IMR-90 (cell line): ENCODE data around the gene ITPK1. TPM values are rescaled to one million over a fixed set of nuclear protein-coding genes. Genes with fewer than 3 reads are reported as not detected.

Experiments
- ATAC-seq: fragments of 200-7000 bp; cut with Tn5 transposase; 2 replicates; pipeline ENCODE4 v1.9.1; 2020; ENCODE audit warnings: low read depth, mild to moderate bottlenecking, moderate library complexity
- BruUV-seq: library from RNA; stranded (reverse); fragments of 400-500 nt; replicated peaks from 2 replicates; lab custom pipeline; 2021; lab: Mats Ljungman, UMichigan
- CTCF ChIA-PET: fragments of 300-600 bp; formaldehyde crosslinking; extraction: SDS; loops from one replicate; lab custom pipeline; 2021; ENCODE audit warnings: antibody characterized with exemption; lab: Yijun Ruan, JAX
- POLR2A ChIA-PET: fragments of 300-600 bp; sonication (Branson Sonifier 250); formaldehyde crosslinking; loops from one replicate; lab custom pipeline; 2022; ENCODE audit warnings: antibody characterized with exemption; ENCODE audit not compliant: unreplicated experiment; lab: Charles Lee
- DNase-seq: peaks from one replicate; pipeline ENCODE4 v3.0.0; 2013
- H2AFZ ChIP-seq: replicated peaks from 2 replicates; pipeline ENCODE3; 2013; ENCODE audit warnings: low read length, mild to moderate bottlenecking; ENCODE audit not compliant: poor library complexity
- H2AK5ac ChIP-seq: 2 replicates; pipeline ENCODE4 v1.6.1; 2013; ENCODE audit warnings: low read depth, low read length, inconsistent platforms
- H2AK9ac ChIP-seq: replicated peaks from 2 replicates; pipeline ENCODE3; 2013; ENCODE audit warnings: mild to moderate bottlenecking, low read depth, low read length, moderate library complexity; ENCODE audit not compliant: poor library complexity
- H2BK120ac ChIP-seq: 2 replicates; pipeline ENCODE4 v1.6.1; 2013; ENCODE audit warnings: low read depth, low read length, inconsistent platforms
- H2BK15ac ChIP-seq: 3 replicates; pipeline ENCODE4 v1.6.1; 2013; ENCODE audit warnings: low read depth, low read length, inconsistent platforms
- H2BK20ac ChIP-seq: 2 replicates; pipeline ENCODE4 v1.6.1; 2013; ENCODE audit warnings: low read depth, mild to moderate bottlenecking, inconsistent platforms, low read length, moderate library complexity
- H2BK5ac ChIP-seq: 2 replicates; pipeline ENCODE4 v1.6.1; 2013; ENCODE audit warnings: mild to moderate bottlenecking, low read depth, low read length, inconsistent platforms; ENCODE audit not compliant: poor library complexity, severe bottlenecking
- H3K14ac ChIP-seq: replicated peaks from 2 replicates; pipeline ENCODE4 v1.6.1; 2013; ENCODE audit warnings: low read depth, low read length, inconsistent platforms
- H3K18ac ChIP-seq: 2 replicates; pipeline ENCODE4 v1.6.1; 2013; ENCODE audit warnings: low read depth, low read length, control low read depth
- H3K23ac ChIP-seq: 2 replicates; pipeline ENCODE4 v1.6.1; 2013; ENCODE audit warnings: low read depth, low read length, inconsistent platforms
- H3K27ac ChIP-seq: 2 replicates; pipeline ENCODE4 v1.5.1; 2013; ENCODE audit warnings: mild to moderate bottlenecking, control low read depth, low read length; ENCODE audit not compliant: insufficient read depth
- H3K27me3 ChIP-seq: 2 replicates; pipeline ENCODE4 v1.6.1; 2013; ENCODE audit warnings: low read length; ENCODE audit not compliant: control insufficient read depth, insufficient read depth
- H3K36me3 ChIP-seq: 2 replicates; pipeline ENCODE4 v1.6.1; 2013; ENCODE audit warnings: low read length, mixed read lengths; ENCODE audit not compliant: control insufficient read depth, insufficient read depth
- H3K4ac ChIP-seq: 2 replicates; pipeline ENCODE4 v1.6.1; 2013; ENCODE audit warnings: low read depth, low read length, inconsistent platforms
- H3K4me1 ChIP-seq: 2 replicates; pipeline ENCODE4 v1.6.1; 2013; ENCODE audit warnings: low read length, mixed read lengths; ENCODE audit not compliant: control insufficient read depth, insufficient read depth
- H3K4me2 ChIP-seq: 2 replicates; pipeline ENCODE4 v1.6.1; 2013; ENCODE audit warnings: low read depth, mild to moderate bottlenecking, control low read depth, low read length, moderate library complexity
- H3K4me3 ChIP-seq: 2 replicates; pipeline ENCODE4 v1.5.1; 2013; ENCODE audit warnings: low read depth, mild to moderate bottlenecking, control low read depth, low read length, moderate library complexity; ENCODE audit not compliant: insufficient read depth
- H3K56ac ChIP-seq: 2 replicates; pipeline ENCODE4 v1.6.1; 2013; ENCODE audit warnings: low read length, inconsistent platforms; ENCODE audit not compliant: insufficient read depth; ENCODE audit errors: extremely low read depth
- H3K79me1 ChIP-seq, 2 experiments: 2 replicates each; pipeline ENCODE4 v1.6.1; 2013; ENCODE audit warnings: low read length in 2 of 2, inconsistent platforms in 1 of 2, low read depth in 1 of 2
- H3K9ac ChIP-seq: 2 replicates; pipeline ENCODE4 v1.6.1; 2013; ENCODE audit warnings: low read depth, low read length, control low read depth
- H3K9me1 ChIP-seq: 2 replicates; pipeline ENCODE4 v1.6.1; 2013; ENCODE audit warnings: low read length, inconsistent platforms; ENCODE audit not compliant: insufficient read depth
- H3K9me3 ChIP-seq: 2 replicates; pipeline ENCODE4 v1.6.1; 2013; ENCODE audit warnings: low read length; ENCODE audit not compliant: control insufficient read depth, insufficient read depth
- H4K20me1 ChIP-seq: 2 replicates; pipeline ENCODE4 v1.6.1; 2013; ENCODE audit warnings: low read length, inconsistent platforms; ENCODE audit not compliant: insufficient read depth
- H4K5ac ChIP-seq: 2 replicates; pipeline ENCODE4 v1.6.1; 2013; ENCODE audit warnings: mild to moderate bottlenecking, low read depth, low read length, control low read depth
- H4K8ac ChIP-seq, 2 experiments: 2 replicates each; pipeline ENCODE4 v1.6.1; 2013; ENCODE audit warnings: low read depth in 2 of 2, low read length in 2 of 2, control low read depth in 1 of 2, inconsistent platforms in 1 of 2
- H4K91ac ChIP-seq: 2 replicates; pipeline ENCODE4 v1.6.1; 2013; ENCODE audit warnings: low read depth, low read length, inconsistent platforms; ENCODE audit not compliant: insufficient read depth
- MXI1 ChIP-seq: IDR thresholded peaks from 2 replicates; pipeline ENCODE4 v1.6.1; 2012; ENCODE audit warnings: low read depth, mild to moderate bottlenecking, low read length, moderate library complexity, borderline replicate concordance
- WGBS, 2 experiments: methylation state at CpG; one replicate each; pipeline versions ENCODE4 v1.1.5 to v1.1.7; 2013; ENCODE audit warnings: missing lambda C conversion rate in 2 of 2; ENCODE audit not compliant: insufficient read length in 1 of 2; ENCODE audit errors: extremely low coverage in 2 of 2; 5-methylcytosine and 5-hydroxymethylcytosine counted together
- dilution Hi-C: fragments of 300-500 bp; cut with HindIII; formaldehyde crosslinking; loops from one replicate; pipeline ENCODE4 v1.14.3; 2018; ENCODE audit warnings: low sequenced_read_pairs; ENCODE audit not compliant: unreplicated experiment
- in situ Hi-C: fragments of 300-500 bp; cut with MboI; formaldehyde crosslinking; loops from 3 replicates; pipeline ENCODE4 v1.14.3; 2019; ENCODE audit warnings: low sequenced_read_pairs, inconsistent platforms, mixed read lengths
- intact Hi-C: fragments of 100-400 bp; cut with micrococcal nuclease; formaldehyde crosslinking; loops from 2 replicates; pipeline ENCODE4 v1.10.0; 2022
- polyA plus RNA-seq, 3 experiments: library from polyadenylated mRNA; depleted of rRNA; stranded (reverse); fragments of >200 nt; gene quantifications; 2 replicates each; pipeline ENCODE4 v1.2.3, GENCODE V29; 2012; ENCODE audit warnings: low replicate concordance in 1 of 3
- total RNA-seq: library from RNA; depleted of rRNA; stranded (reverse); fragments of >200 nt; gene quantifications from 2 replicates; pipeline ENCODE4 v1.2.3, GENCODE V29; 2012

ITPK1 gene
- total and polyA plus RNA-seq, 2 of the 4 experiments (the other 2 are of a cell fraction) = 21.7 to 26.9 TPM

DNA sequence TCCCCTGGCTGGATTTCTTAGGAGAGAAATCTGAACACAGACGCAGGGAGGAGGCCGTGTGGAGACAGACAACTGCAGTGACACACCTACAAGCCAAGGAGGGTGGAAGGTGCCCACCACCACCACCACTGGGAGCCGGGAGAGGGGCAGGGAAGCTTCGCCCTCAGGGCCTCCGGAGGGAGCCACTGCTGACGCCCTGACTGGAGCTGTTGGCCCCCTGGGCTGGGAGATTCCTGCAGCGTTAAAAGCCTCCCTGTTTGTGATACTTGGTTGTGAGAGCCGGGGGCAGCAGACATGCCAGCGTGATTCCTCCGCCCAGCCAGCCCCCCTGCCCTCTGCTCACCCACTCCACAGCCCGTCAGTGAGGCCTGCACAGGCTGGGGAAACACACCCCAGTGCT, 120.8 kb downstream of the ITPK1 start:
- intact Hi-C loops (no loop called here), dilution Hi-C loops (no loop called here), in situ Hi-C loops (no loop called here)
- Histone ChIP-seq H3K27me3 (no peaks in the 10 kb centered on the region), H2AK9ac (no peak overlapping the region), H3K4me2 (no peak overlapping the region), H3K56ac (no peak overlapping the region), H3K23ac (no peak overlapping the region), H2BK15ac (no peak overlapping the region), H3K14ac (no peak overlapping the region), H3K9ac (no peak overlapping the region), H3K18ac (no peak overlapping the region), H2BK120ac (no peak overlapping the region), H2BK20ac (no peak overlapping the region), H3K27ac (no peak overlapping the region), H2AFZ (no peak overlapping the region), H4K8ac (no peak overlapping the region), H4K20me1 (no peaks in the 10 kb centered on the region; the same call in 1 of the 2 replicates), H3K9me1 (0 out of 2 replicates have a peak, but pooled peaks cover 4% of the 10 kb centered on the region), H2BK5ac (no peak overlapping the region), H3K79me1 (no peaks in the 10 kb centered on the region), H4K91ac (no peak overlapping the region), H3K9me3 (no peaks in the 10 kb centered on the region), H4K5ac (no peak overlapping the region), H3K4me1 (no peaks in the 10 kb centered on the region), H3K4me3 (no peak overlapping the region), H3K36me3 (no peaks in the 10 kb centered on the region; the same call in 1 of the 2 replicates), H2AK5ac (no peak overlapping the region), H3K4ac (no peak overlapping the region)
- no peak for TF ChIP-seq MXI1
- DNase-seq (no peak), ATAC-seq (no peak)
- POLR2A ChIA-PET = no interaction called here
- no TSS peak for BruUV-seq
- 100% methylated on average over 1 of the region's 11 CpGs; no CpG with 5 or more reads in 1 of the 2 experiments for WGBS, 2 experiments
- CTCF ChIA-PET = no interaction called here
